Panc1 (cell line): ENCODE measurements around the gene SNED1. TPM values are rescaled to one million over a fixed set of nuclear protein-coding genes. Genes with fewer than 3 reads are reported as not detected.

Experiments used
- ATAC-seq: fragments of 200-7000 bp; cut with Tn5 transposase; 2 replicates; pipeline ENCODE4 v1.9.1; 2020; ENCODE audit warnings: mild to moderate bottlenecking, moderate library complexity
- BruUV-seq: library from RNA; stranded (reverse); fragments of 400-500 nt; replicated peaks from 2 replicates; lab custom pipeline; 2021; lab: Mats Ljungman, UMichigan
- CTCF ChIA-PET: fragments of 300-600 bp; sonication (Branson Sonifier 250); formaldehyde crosslinking; loops from one replicate; lab custom pipeline; 2022; ENCODE audit warnings: antibody characterized with exemption; lab: Charles Lee
- POLR2A ChIA-PET: fragments of 300-600 bp; sonication (Branson Sonifier 250); formaldehyde crosslinking; loops from one replicate; lab custom pipeline; 2022; ENCODE audit warnings: antibody characterized with exemption; lab: Charles Lee
- DNase-seq: peaks from one replicate; pipeline ENCODE4 v3.0.0-alpha.2; 2010; ENCODE audit warnings: low read depth, low spot score
- H3K27ac ChIP-seq: 2 replicates; pipeline ENCODE4 v1.5.1; 2011; ENCODE audit warnings: mild to moderate bottlenecking, low read length, inconsistent platforms
- H3K27me3 ChIP-seq: fragments of 200-500 bp; sonication (Bioruptor generic); 2 replicates; pipeline ENCODE4 v1.6.0; 2014; ENCODE audit warnings: low read length, inconsistent platforms; ENCODE audit not compliant: control insufficient read depth, insufficient read depth
- H3K36me3 ChIP-seq: fragments of 200-500 bp; sonication (Bioruptor generic); 2 replicates; pipeline ENCODE4 v1.5.1; 2014; ENCODE audit warnings: inconsistent platforms, mild to moderate bottlenecking, low read length, moderate library complexity; ENCODE audit not compliant: control insufficient read depth, insufficient read depth
- H3K4me1 ChIP-seq: 2 replicates; pipeline ENCODE4 v1.5.1; 2011; ENCODE audit warnings: inconsistent platforms, mild to moderate bottlenecking, low read length, moderate library complexity; ENCODE audit not compliant: control insufficient read depth, insufficient read depth
- H3K4me3 ChIP-seq, 2 experiments: 2 replicates each; pipeline ENCODE4 v1.5.1; 2011 to 2012; ENCODE audit warnings: low read depth in 2 of 2, low read length in 2 of 2, mild to moderate bottlenecking in 2 of 2, inconsistent platforms in 1 of 2, moderate library complexity in 1 of 2
- H3K9me3 ChIP-seq: fragments of 200-500 bp; sonication (Bioruptor generic); 2 replicates; pipeline ENCODE4 v1.5.1; 2014; ENCODE audit warnings: low read depth, mild to moderate bottlenecking, inconsistent platforms, low read length, moderate library complexity; ENCODE audit not compliant: control insufficient read depth, insufficient read depth
- POLR2AphosphoS5 ChIP-seq: IDR thresholded peaks from 2 replicates; pipeline ENCODE4 v1.6.1; 2012; ENCODE audit warnings: mild to moderate bottlenecking, low read depth, low read length, moderate library complexity
- REST ChIP-seq, 2 experiments: IDR thresholded peaks; 2 replicates each; pipeline ENCODE4 v1.6.1; 2011 to 2012; ENCODE audit warnings: low read depth in 2 of 2, control low read depth in 1 of 2, low read length in 1 of 2, mild to moderate bottlenecking in 1 of 2, moderate library complexity in 1 of 2; ENCODE audit not compliant: insufficient read depth in 1 of 2
- SIN3A ChIP-seq: IDR thresholded peaks from 2 replicates; pipeline ENCODE4 v1.6.1; 2012; ENCODE audit warnings: low read depth, mild to moderate bottlenecking, low read length, moderate library complexity, borderline replicate concordance; ENCODE audit not compliant: insufficient read depth
- TCF7L2 ChIP-seq: IDR thresholded peaks from 2 replicates; pipeline ENCODE4 v1.6.1; 2011; ENCODE audit warnings: mild to moderate bottlenecking, low read depth, low read length, inconsistent platforms
- in situ Hi-C: cut with HindIII; loops from 2 replicates; pipeline ENCODE4 v1.10.0; 2016; ENCODE audit warnings: low sequenced_read_pairs, low pct_unique_long_range_greater_than_20kb
- intact Hi-C: fragments of 100-400 bp; cut with micrococcal nuclease; formaldehyde crosslinking; loops from one replicate; pipeline ENCODE4 v1.10.0; 2022; ENCODE audit not compliant: unreplicated experiment
- total RNA-seq: library from RNA; stranded (reverse); gene quantifications from one replicate; pipeline ENCODE4 v1.2.1, GENCODE V29; 2021; ENCODE audit not compliant: unreplicated experiment
- TF ChIP-seq, protein P1 (sequence below): fragments of 450-650 bp; IDR thresholded peaks from 2 replicates; pipeline ENCODE4 v1.5.1; 2017; ENCODE audit warnings: mild to moderate bottlenecking

Gene SNED1
- total RNA-seq, 1 experiment from 2014 or later, result 11.0 TPM

- TF ChIP-seq POLR2AphosphoS5 (no peak), SIN3A (no peak), TCF7L2 (no peak)
- TF ChIP-seq, protein P1, sequence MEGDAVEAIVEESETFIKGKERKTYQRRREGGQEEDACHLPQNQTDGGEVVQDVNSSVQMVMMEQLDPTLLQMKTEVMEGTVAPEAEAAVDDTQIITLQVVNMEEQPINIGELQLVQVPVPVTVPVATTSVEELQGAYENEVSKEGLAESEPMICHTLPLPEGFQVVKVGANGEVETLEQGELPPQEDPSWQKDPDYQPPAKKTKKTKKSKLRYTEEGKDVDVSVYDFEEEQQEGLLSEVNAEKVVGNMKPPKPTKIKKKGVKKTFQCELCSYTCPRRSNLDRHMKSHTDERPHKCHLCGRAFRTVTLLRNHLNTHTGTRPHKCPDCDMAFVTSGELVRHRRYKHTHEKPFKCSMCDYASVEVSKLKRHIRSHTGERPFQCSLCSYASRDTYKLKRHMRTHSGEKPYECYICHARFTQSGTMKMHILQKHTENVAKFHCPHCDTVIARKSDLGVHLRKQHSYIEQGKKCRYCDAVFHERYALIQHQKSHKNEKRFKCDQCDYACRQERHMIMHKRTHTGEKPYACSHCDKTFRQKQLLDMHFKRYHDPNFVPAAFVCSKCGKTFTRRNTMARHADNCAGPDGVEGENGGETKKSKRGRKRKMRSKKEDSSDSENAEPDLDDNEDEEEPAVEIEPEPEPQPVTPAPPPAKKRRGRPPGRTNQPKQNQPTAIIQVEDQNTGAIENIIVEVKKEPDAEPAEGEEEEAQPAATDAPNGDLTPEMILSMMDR, result no peak
- ChIA-PET POLR2A (no interaction called here), CTCF (interaction anchor here (0.6 kb wide), 1 partner anchor 113 kb away, joined by 4 read pairs; no protein-coding TSS in a partner anchor)
- no peaks in the 10 kb centered on the region for H3K36me3 ChIP-seq
- no TSS peak for BruUV-seq
- intact Hi-C loops (no loop called here), in situ Hi-C loops (no loop called here)
- no peaks in the 10 kb centered on the region for H3K9me3 ChIP-seq
- ATAC-seq (0 out of 2 replicates have a peak, but pooled peaks have one; percentile 32), DNase-seq (no peak)
- H3K4me1 ChIP-seq, result no peaks in the 10 kb centered on the region
- H3K27me3 ChIP-seq, result no peaks in the 10 kb centered on the region
- H3K4me3 ChIP-seq, result no peak overlapping the region
- H3K27ac ChIP-seq, result no peak overlapping the region
These were observed 33.0 kb upstream of the SNED1 start for GRCh38 chr2:240965296-240965904.

- BruUV-seq, result no TSS peak
- no peak for TF ChIP-seq REST (IDR thresholded peaks at IDR 0.05; ENCODE audit: insufficient read depth in 1 of 2, low read depth in 2 of 2, low read length in 1 of 2)
- TF ChIP-seq TCF7L2, result no peak
- no peak for TF ChIP-seq SIN3A
- TF ChIP-seq POLR2AphosphoS5, result no peak
- TF ChIP-seq, protein P1, result no peak
- POLR2A ChIA-PET, result no interaction called here
- in situ Hi-C loops, result no loop called here
- DNase-seq, result no peak
- Histone ChIP-seq H3K27me3 (no peaks in the 10 kb centered on the region), H3K27ac (no peak overlapping the region), H3K36me3 (no peaks in the 10 kb centered on the region), H3K4me1 (no peaks in the 10 kb centered on the region), H3K9me3 (no peaks in the 10 kb centered on the region), H3K4me3 (no peak overlapping the region)
- ATAC-seq, result 0 out of 2 replicates have a peak, but pooled peaks have one; percentile 27
- intact Hi-C loops, result no loop called here
- CTCF ChIA-PET, result interaction anchor here (0.6 kb wide), 1 partner anchor 113 kb away, joined by 4 read pairs; no protein-coding TSS in a partner anchor
These were observed 32.4 kb upstream of the SNED1 start for GRCh38 chr2:240965905-240966456.
